NCI-H526 treated with DMSO at 0.1 percent for 48 hours (cell line): ENCODE results near the gene FLNA.

ENCODE experiments used
- DNase-seq: peaks from one replicate; lab custom pipeline; 2025; lab: John Stamatoyannopoulos, UW

Gene FLNA

DNA sequence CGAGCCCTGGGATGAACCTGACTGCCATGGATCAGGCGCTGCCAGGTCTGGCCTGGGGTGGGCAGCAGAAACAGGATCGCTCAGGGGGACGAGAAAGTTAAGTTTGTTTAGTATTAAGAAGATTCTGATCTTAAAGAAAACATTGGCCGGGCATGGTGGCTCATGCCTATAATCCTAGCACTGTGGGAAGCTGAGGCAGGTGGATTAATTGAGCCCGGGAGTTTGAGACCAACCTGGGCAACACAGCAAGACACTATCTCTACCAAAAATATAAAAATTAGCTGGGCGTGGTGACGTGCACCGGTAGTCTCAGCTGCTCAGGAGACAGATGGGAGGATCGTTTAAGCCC, 696 bp upstream of the FLNA start:
- no peak for DNase-seq

GRCh38 chrX:154373340-154374306, 811 bp downstream of the FLNA start:
- DNase-seq: peak; percentile 87

DNA sequence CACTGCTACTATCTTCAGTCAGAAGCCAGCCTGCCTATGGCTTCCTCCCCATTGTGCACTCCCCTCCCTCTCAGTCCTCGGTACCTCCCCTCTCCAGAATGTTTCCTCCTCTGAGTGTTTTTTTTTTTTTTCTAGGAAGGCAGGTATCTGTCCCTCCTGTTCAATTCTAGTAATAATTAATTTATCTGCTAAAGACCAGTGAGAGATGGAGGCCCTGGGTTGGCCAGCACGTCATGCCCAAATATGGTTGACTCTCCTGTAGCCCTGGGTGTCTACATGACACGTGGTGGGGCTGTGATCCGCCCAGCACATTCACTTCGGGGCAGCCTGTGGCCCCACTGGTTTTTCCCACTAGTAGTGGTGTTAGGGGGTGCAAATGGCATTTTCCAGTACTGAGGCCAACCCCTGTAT, 1.8 kb downstream of the FLNA start:
- no peak for DNase-seq

GRCh38 chrX:154371789-154372300, 2.6 kb downstream of the FLNA start:
- no peak for DNase-seq

DNA sequence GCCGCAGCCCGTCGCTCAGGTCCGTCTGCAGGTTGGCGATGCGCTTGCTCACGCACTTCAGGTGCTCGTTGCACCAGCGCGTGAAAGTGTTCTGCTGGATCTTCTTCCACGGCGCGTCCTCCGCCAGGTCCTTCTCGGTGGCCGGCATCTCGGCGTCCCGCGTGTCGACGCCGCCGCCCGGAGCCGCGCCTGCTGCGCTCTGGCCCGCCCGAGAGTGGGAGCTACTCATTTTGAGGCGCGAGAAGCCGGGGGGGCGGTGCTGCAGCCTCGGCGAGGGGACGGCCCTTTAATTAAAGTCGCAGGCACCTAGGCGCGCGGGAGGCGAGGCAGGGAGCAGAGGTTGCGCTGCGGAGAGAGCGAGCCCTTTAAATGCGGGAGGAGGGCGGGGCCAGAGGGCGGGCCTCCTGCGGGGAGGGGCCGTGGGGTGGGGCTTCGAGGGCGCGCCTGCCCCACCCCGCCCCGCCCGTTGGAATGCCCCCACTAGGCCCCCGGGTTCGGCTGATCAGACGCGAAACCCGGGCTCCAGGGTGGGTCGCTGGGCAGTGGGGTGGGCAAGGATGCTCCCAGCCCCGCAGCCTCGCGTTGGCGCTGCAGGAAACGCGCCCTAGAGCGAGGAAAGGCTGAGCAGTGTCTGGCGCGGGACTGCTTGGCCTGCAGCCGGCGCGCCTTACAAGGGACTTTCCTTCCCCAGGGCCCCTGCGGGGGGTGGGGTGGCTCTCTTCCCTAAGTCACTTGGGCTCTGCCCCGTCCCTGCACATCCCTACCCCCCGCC, 3.2 kb downstream of the FLNA start:
- DNase-seq: peak; percentile 95

DNA sequence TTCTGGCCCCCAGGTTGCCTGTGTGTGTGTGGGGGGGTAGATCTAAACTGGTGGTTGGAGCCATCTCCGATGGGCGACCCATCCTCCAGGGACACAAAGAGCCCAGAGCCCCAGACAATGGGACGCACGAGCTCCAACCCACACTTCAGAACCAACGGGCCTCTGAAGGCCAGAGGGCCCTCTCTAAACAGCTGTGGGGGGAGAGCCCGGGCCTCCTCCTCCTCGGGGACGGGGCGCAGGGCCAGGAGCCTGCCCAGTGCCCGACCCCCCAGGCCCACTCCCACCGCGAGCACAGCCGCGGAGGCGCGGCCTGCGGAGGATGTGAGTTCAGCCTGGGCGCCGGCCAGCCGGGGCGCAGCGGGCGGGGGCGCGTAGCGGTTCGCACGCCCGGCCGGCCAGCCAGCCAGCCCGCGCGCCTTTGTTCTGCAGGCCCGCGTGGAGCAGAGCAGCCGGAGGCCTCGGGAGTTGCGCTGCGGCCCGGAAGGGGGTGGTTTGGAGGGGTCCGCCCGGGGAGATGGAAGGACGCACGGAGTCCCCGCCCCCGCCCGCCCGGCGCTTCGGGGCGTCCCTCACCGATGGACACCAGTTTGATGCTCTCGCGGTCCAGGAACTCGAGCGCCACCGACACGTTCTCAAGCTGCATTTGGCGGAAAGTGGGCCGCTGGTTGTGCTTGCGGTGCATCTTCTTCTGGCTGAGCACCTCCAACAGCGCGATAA, 4.0 kb downstream of the FLNA start:
- no peak for DNase-seq

GRCh38 chrX:154369449-154370299, 4.8 kb downstream of the FLNA start:
- DNase-seq: no peak

DNA sequence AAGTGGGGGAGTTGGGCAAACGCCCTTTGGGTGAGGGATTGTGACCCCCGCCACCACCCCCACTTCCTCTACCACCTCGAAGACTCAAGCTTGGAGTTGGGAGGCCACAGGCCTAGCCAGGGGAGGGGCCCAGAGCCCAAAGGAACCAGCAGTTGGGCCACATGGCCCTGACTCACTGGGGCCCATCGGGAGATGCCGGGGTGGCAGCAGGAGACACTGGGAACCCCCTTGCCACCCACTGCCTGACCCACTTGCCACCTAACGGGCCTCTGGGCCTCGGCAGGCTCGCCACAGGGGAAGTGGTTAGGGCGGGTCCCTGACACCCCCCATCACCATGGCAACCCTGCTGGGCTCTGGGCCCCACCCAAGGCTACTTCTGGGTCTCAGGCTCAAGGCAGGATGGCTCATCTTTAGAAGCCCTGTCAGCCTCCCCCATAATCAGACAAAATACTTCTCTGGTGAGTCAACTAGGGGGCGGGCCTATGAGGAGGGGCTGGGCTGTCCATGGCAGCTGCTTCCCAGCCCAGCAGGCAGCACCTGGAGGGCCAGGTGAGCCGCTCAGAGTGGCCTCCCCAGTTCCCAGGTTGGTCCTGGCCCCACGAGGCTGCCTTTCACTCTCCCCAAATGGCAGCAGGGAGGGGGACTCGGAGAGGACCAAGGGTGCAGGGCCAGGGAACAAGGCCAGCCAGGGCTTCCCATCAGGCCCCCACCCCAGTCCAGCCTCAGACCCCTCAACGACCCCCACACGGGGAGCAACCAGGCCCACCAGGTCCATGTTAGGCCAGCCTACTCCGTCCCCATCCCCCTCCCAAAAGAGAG, 5.6 kb downstream of the FLNA start:
- DNase-seq: no peak

GRCh38 chrX:154367474-154368308, 6.7 kb downstream of the FLNA start:
- no peak for DNase-seq

DNA sequence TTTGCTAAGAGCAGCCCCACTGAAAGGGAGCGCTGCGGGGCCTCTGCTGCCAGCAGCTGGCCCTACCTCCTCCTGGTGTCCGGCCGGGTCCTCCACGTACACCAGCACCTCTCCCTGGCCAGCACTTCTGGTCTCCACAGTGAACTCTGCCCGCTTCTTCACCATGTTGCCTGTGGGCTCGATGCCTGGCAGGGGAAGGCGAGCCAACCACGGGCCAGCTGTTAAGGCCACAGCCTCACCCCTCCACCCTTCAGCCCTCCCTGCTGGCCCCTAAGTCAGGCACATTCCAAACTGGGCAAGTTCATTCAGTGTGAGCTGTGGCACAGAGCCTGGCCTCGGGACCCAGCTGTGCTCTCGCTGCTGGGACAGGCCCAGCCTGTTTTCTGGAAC, 7.8 kb downstream of the FLNA start:
- DNase-seq: no peak

- no peak for DNase-seq
These were observed 8.3 kb downstream of the FLNA start for GRCh38 chrX:154365997-154366665.

DNA sequence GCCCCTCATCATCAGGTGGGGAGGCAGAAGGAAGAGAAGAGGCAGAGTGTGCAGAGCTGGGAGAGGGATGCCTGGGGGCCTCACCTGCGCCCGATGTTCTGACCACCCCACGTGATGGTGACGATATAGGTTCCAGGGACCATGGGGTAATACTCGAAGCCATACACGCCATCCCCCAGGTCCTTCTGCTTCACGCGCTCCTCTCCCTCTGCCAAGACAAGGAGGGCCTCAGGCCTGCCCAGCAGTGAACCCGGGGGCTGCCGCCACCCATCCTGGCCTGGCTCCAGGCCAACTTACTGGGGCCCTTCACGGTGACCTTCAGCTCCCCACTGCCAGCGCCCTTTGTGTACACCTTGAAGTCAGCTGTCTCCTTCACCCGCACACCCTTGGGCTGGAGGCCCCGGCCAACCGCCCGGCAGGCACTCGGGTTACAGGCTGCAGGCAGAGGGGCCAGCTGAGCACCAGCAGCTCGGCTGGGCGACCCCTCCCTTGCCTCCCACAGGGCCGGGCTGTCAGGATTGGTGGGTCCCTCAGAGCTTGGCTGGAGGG, 9.3 kb downstream of the FLNA start:
- DNase-seq: no peak

DNA sequence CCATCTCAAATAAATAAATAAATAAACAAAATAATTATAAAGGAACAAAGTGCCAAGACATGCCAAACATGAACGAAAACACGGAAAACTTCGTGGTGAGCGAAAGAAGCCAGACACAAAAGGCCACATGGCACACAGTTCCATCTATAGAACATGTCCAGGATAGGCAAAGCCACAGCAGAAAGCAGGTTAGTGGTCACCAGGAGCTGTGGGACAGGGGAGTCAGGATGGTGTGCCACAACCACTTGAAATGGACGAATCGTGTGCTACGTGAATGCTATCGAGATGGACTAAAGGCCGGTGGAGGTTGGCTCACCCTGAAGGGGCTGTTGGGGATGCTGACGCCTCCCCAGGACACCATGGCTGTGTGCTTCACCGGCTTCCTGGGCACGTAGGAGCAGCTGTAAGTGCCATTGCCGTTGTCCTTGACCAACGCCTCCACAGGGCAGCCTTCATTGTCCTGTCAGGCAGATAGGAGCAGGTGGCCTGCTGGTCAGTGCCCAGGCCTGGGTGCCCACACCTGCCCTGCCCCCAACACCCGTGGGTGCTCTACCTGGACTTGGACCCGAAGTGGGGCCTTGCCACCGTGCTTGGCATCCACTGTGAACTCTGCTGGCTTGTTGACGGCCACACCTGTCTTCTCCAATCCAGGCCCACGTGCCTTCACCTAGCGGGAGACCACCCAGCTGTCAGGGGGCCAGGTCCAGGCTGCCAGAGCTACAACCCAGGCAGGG, 10.6 kb downstream of the FLNA start:
- DNase-seq: no peak

- DNase-seq: no peak
These were observed 12.2 kb downstream of the FLNA start for GRCh38 chrX:154362085-154362742.

- DNase-seq: no peak
These were observed 14.2 kb downstream of the FLNA start for GRCh38 chrX:154360155-154360713.

DNA sequence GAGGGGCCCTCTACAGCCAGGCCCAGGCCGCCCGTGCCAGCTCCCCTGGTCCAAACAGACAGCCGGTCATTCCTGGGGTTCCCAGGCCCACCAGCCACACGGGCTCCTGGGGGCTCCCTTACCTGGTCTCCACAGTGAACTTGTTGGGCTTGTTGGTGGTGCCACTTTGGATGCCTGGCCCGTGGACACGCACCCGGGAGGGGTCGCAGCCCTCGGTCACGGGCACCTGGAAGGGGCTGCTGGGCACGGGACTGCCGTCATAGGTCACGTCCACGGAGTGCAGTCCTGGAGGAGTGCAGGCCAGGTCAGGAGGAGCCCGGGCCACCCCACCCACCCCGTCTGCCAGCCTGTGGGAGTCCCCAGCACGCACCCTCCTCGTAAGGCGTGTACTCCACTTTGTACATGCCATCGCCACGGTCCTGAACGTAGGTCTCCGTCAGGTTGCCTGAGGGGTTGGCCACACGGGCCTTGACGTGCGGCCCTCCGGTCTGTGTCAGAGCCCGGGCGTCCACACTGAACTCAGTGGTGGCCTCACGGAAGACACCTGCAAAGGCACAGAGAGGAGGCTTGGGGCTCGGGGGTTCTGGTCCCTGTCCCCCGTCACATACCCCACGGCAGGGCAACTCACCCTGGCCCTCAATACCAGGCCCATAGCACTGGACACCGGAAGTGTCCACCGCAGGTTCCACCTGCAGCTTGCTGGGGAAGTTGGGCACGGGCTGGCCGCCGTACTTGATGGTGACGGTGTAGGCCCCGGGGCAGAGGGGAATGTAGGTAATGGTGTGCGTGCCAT, 14.9 kb downstream of the FLNA start:
- no peak for DNase-seq
